HUDEP-2 (cell line): ENCODE data around the gene TMEM240.

Experiments
- DNase-seq, 76 experiments: peaks; one replicate each; lab custom pipeline; 2025; ENCODE audit not compliant: unreplicated experiment in 76 of 76; lab: John Stamatoyannopoulos, UW

Gene TMEM240

DNA sequence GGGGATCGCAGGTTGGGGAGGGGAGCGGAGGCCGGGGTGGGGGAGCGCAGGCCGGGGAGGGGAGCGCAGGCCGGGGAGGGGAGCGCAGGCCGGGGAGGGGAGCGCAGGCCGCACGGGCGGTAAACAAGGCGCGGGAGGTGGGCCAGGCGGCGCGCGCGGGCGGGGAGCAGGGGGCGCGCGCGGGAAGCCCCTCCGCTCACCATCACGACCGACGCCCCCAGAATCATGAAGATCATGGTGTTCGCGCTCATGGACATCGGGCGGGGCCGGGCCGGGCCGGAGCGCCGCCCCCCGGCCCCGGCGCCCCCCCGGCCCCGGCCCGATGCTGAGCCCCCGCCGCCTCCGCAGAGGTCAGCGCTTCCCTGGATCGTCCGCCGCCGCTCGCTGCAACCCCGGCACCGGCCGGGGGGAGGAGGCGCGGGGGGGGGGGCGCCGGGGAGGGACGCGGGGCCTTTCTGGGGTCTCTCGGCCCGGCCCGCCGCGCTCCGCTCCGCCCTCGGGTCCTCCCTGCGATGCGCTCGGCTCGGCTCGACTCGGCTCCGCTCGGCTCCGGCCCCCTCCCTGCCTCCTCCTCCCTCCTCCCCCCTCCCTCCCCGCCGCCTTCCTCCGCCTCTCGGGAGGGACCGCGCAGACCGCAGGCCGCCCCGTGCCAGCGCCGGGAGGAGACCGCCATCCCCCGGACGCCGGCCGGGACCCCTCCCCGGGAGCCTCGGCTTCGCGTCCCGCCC lies at the start of gene TMEM240:
TSS of gene TMEM240 (minus strand) at position 535 of the 728 bp plus-strand sequence. CDS start at position 257, 278 bp downstream.
- no peak for DNase-seq

DNA sequence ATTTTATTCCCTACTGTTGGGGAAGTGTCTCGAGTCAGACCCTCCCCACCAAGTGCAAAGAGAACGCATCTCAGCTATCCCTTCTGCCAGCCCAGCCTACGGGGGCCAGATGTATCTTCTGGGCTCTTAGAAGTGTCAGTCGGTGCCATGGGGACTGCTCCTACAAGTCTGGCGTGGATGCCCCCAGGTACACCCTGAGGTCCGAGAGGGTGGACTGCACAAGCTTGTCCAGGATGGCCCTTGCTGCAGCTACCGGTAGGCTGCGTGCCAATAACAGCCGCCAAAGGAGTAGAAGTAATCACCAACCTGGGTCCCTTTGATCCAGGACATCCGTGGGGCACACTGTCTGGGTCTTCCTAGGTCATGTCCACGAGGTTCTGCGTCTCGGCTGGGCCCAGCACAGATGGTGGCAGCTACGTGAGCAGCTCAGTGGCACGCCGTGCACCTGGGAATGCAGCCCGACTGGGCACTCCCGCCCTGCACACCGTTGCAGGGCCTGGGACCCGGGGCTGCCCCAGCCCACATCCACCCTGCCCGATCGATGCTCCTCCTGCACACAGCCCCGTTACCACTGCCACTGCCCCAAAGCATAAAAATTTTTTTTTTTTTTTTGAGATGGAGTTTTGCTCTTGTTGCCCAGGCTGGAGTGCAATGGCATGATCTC lies 43.1 kb upstream of the TMEM240 start:
- DNase-seq = no peak

DNA sequence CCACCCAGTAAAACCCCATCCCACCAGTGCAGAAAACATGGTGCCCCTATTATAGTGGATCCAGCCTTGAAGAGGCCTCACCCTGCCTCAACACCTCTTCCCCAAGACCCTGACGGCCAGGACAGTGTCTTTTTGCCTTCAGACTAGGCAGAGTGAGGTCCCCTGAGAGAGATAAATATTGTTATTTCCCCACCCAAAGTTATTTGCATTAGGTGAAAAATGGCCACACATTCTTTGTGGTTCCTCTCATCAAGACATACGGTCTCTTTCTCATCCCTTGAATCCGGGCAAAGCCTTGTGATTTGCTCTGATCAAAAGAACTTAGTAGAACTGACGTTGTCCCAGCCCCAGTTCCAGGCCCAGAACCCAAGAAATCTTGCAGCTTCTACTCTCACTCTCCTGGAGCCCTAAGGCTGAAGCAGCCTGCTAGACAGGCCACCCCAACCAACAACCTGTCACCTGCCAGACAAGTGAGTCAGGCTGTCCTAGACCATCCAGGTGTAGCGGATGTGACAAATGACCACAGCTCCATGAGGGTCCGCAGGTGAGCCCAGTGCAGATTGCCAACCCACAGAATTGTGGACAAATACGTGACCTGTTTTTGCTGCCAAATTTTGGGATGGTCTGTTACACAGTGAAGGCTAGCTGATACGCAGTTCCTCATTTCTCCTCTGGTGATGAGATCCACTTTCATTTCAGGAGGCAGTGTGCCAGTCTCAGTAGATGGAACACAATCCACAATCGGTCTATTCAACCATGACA lies 42.3 kb upstream of the TMEM240 start:
- no peak for DNase-seq

DNA sequence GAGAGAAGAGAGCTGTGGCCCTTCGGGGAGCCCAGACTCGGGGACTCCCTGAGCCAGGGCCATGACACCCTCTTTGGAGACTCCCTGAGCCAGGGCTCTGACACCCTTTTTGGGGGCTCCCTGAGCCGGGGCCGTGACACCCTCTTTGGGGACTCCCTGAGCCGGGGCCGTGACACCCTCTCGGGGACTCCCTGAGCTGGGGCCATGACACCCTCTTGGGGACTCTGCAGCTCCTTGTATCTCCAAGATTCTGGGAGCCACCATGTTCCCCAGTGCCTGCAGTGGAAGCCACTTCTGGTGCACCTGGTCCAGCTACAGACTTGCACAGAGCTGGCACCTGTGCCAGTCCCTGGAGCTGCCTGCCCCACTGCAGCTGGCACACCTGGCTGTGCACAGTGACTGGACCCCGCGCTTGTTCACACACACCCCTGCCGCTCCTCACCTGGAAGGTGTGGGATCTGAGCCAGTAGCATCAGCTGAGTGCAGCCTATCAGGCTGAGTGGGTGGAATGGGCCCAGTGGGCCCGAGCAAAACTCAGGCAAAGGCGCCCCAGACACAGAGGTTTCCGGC lies 38.0 kb upstream of the TMEM240 start:
- no peak for DNase-seq

GRCh38 chr1:1577367-1578011 lies 37.1 kb upstream of the TMEM240 start:
- DNase-seq = peak in 1 of 76 experiments; percentile 4

GRCh38 chr1:1574721-1575537 lies 34.5 kb upstream of the TMEM240 start, which contains the start of gene SSU72:
SSU72 (minus strand) TSS chr1:1574863; CDS start chr1:1574557, 306 bp downstream.
- peak in 74 of 76 experiments; percentile 33 to 91 (median 81) for DNase-seq

DNA sequence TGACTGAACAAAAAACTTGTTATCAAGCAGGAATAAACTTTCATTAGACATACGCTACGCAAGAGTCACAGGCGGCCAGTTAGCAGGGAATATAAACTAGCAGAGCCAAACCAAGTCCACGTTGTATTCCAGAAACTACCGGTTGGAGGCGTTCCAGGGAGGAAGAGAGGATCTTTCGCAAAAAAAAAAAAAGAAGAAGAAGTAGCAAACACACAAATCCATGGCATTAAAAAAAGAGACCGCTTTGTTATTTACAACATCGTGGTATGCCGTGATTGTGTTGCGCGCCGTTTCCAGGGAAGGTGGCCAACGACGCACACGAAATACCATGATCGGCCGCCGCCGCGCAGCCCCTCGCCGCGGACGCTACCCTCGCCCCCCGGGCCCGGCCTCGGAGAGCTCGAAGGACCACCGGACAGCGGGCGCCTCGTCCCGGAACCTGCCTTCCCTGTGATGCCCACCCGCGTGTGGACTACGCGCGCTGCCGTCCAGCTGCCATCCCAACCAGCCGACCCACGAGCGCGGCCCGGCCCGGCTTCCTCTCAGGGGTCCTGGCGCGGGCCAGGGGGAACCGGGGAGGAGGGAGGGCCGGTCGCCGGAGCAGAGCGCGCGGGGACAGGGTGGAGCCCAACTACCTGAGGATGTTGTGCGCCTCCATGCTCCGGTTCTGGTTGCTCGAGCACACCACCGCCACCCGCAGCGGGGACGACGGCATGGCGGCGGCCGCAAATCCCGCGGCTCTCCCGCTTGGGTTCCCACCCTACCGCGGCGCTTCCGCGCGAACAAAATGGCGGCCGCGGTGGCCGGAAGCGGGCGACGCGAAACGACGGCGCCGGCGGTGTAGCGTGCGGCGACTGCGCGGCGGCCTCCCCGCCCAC lies 33.7 kb upstream of the TMEM240 start:
- peak in 46 of 76 experiments; percentile 10 to 75 (median 54) for DNase-seq

- DNase-seq = no peak
Measured at GRCh38 chr1:1569341-1569740, 28.9 kb upstream of the TMEM240 start.

- no peak for DNase-seq
Measured at GRCh38 chr1:1567891-1568291, 27.5 kb upstream of the TMEM240 start.

DNA sequence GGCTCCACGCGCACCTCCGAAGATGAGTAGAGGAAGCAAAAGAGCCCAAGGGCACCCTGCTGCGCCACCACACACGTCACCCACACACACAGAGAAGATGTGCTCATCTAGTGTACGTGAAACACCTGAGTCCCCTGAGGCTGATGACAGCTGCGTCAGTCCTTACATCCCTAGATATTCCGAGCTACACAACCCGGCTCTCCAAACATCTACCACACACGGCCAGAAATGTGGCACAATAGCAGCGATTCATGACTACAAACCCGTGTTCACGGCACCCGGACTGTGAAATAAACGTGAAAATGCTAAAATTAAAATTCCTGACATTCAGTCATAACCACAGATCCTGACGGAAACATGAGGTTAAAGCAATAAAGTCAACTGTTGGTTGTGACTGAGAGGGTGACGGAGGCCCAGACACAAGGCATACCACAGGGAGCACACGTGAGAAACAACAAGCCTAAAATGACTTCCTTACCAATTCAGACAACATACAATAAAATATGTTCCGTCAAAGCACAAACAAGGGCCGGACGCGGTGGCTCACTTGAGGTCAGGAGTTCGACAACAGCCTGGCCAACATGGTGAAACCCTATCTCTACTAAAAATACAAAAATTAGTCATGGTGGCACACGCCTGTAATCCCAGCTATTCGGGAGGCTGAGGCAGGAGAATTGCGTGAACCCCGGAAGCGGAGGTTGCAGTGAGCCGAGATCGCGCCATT lies 26.9 kb upstream of the TMEM240 start:
- no peak for DNase-seq

DNA sequence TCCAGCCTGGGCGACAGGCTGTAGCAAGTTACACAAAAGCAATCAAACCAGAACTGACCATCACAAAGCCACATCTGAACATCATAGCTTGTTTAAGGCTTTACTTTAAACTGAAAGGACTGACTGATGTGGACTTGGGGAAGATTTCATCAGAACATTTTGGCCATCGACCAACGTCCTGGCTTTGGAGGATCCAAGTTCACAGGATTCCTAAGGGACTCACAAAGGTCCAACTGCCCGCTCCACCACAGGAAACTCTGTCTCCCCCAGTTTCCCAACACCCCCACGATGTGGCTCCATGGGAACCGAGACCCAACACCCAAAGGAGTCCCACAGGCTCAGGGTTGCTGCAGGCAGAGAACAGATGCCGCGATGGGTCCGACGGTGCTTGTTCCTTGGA lies 24.9 kb upstream of the TMEM240 start:
- no peak for DNase-seq

DNA sequence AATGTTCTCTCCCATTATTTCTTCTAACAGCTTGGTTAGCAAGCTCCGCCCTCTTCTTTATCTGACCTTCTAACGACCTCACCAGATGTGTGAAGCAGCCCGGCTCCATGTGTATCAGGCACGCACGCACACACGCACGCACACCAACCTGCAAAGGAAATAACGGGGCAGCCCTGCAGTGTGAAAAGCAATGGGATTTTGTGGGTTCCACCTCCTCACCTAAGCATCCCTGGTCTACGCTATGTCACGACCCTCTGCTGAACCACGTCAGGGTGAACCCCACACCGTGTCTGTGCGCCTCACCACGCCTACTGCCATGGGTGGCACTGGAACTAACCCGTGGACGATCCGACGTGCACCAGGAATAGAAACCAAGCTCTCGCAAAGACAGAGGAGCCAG lies 23.8 kb upstream of the TMEM240 start:
- no peak for DNase-seq

DNA sequence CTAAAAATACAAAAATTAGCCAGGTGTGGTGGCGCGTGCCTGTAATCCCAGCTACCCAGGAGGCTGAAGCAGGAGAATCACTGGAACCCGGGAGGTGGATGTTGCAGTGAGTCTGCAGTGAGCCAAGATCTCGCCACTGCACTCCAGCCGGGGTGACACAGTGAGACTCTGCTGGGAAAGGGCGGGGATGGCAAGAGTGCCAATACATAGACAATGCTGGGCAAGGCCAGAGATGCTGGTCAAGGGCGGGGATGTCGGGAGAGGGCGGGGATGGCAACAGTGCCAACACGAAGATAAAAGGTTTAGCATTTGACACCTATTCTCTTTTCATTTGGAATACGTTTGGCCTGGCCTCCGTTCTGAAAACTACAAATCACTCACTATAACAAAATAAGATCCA lies 23.3 kb upstream of the TMEM240 start:
- DNase-seq = peak in 6 of 76 experiments; percentile 9 to 29 (median 18)

DNA sequence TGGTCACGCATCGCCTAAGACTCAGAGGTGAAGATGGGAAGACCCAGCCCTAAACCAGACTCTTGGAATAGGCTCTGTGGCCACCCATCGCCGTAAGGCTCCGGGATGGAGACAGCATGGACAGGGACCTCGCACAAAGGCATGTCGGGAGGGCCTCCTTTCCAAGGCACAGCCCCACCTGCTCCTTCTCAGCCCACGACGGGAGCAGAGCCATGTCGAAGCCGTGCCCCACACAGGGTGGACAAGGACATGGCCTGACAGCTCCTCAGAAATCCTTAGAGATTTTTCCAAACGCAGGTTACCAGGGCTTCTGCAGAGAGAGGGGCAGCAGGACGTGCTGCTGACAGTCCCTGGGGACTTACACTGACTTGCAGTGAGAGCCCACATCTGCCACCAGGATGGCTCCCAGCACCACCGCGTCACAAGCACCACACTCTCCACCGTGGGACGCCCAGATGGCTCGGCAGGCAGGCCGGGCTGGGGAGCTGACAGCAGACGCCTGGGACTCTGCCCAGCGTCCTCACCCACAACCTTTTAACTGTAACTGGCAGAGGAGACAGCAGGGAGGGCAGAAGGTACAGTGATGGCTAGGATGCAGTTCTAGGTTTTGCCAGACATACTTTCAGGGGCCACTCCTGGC lies 22.3 kb upstream of the TMEM240 start:
- DNase-seq = no peak

GRCh38 chr1:1561801-1562470 lies 21.5 kb upstream of the TMEM240 start:
- DNase-seq = no peak

- DNase-seq = no peak
Measured at GRCh38 chr1:1560178-1560577, 19.8 kb upstream of the TMEM240 start.

- no peak for DNase-seq
Measured at GRCh38 chr1:1559066-1559465, 18.6 kb upstream of the TMEM240 start.
